A549 (cell line): ENCODE results near the gene SFXN1.

Experiments used
- BHLHE40 ChIP-seq: IDR thresholded peaks from 2 replicates; pipeline ENCODE4 v1.6.1; 2012; ENCODE audit warnings: low read depth, low read length, inconsistent platforms
- CBX2 ChIP-seq: fragments of 200-600 bp; sonication (generic); IDR thresholded peaks from 2 replicates; pipeline ENCODE4 v1.6.1; 2016; ENCODE audit warnings: low read depth, mild to moderate bottlenecking, borderline replicate concordance
- CTCF ChIP-seq: fragments of >200 bp; sonication (Bioruptor Twin); formaldehyde crosslinking; IDR thresholded peaks from 3 replicates; pipeline ENCODE4 v1.5.1; 2016
- EP300 ChIP-seq, 2 experiments: fragments of >200 bp; sonication (Bioruptor Twin); formaldehyde crosslinking; IDR thresholded peaks; 2 replicates in 1 of 2; 3 replicates in 1 of 2; pipeline ENCODE4 v1.6.1; 2016 to 2017
- GATA3 ChIP-seq: IDR thresholded peaks from 2 replicates; pipeline ENCODE4 v1.6.1; 2012; ENCODE audit warnings: borderline replicate concordance
- PBX3 ChIP-seq: IDR thresholded peaks from 2 replicates; pipeline ENCODE4 v1.6.1; 2012
- PHF8 ChIP-seq: fragments of 200-600 bp; sonication (generic); IDR thresholded peaks from 2 replicates; pipeline ENCODE4 v1.6.1; 2016; ENCODE audit warnings: low read depth, mild to moderate bottlenecking, antibody characterized with exemption, moderate library complexity, borderline replicate concordance
- TFCP2L1 ChIP-seq: fragments of 250-450 bp; sonication (Bioruptor Pico); IDR thresholded peaks from 2 replicates; pipeline ENCODE4 v1.5.0; 2021; ENCODE audit warnings: mild to moderate bottlenecking

- TF ChIP-seq CTCF (no peak), PHF8 (no peak), TFCP2L1 (CRISPR knock-in tag) (no peak), BHLHE40 (no peak), PBX3 (no peak), GATA3 (no peak), CBX2 (no peak), EP300 (IDR thresholded peaks at IDR 0.05) (no peak)
These were observed 88.3 kb downstream of the SFXN1 start for GRCh38 chr5:175566697-175567096.
